Stimulated activated CD4-positive, alpha-beta T cell treated with anti-CD3 and anti-CD28 coated beads, Interleukin-2, amount 100 ng/mL, for 4 hours (primary cell): Measurements from ENCODE around the gene ITGA1.
"Not testable (repeated sequence)": the region's sequence is repeated elsewhere in the genome, so short reads cannot be mapped to it uniquely, and the experiment has no call there.

ENCODE experiments used
- DNase-seq: peaks from one replicate; pipeline ENCODE4 v3.0.0-alpha.2; 2020; ENCODE audit warnings: low read depth

The ITGA1 gene

GRCh38 chr5:52801329-52801728, 13.6 kb downstream of the ITGA1 start:
- no peak for DNase-seq

GRCh38 chr5:52802272-52802973, 14.7 kb downstream of the ITGA1 start:
- no peak for DNase-seq

GRCh38 chr5:52802974-52803336, 15.2 kb downstream of the ITGA1 start:
- no peak for DNase-seq

GRCh38 chr5:52804387-52804791, 16.7 kb downstream of the ITGA1 start:
- DNase-seq: no peak

GRCh38 chr5:52804981-52805380, 17.3 kb downstream of the ITGA1 start:
- no peak for DNase-seq

GRCh38 chr5:52805615-52806014, 17.9 kb downstream of the ITGA1 start:
- DNase-seq: no peak

- no peak for DNase-seq
These were observed 19.3 kb downstream of the ITGA1 start for GRCh38 chr5:52807037-52807436.

GRCh38 chr5:52807723-52808122, 20.0 kb downstream of the ITGA1 start:
- no peak for DNase-seq

GRCh38 chr5:52808316-52808901, 20.7 kb downstream of the ITGA1 start:
- no peak for DNase-seq

GRCh38 chr5:52809884-52810283, 22.2 kb downstream of the ITGA1 start:
- no peak for DNase-seq

- no peak for DNase-seq
These were observed 22.7 kb downstream of the ITGA1 start for GRCh38 chr5:52810426-52810825.

- no peak for DNase-seq
These were observed 23.5 kb downstream of the ITGA1 start for GRCh38 chr5:52811067-52811749.

GRCh38 chr5:52814352-52815148, 26.8 kb downstream of the ITGA1 start:
- no peak for DNase-seq

- DNase-seq: no peak
These were observed 30.1 kb downstream of the ITGA1 start for GRCh38 chr5:52817818-52818217.

GRCh38 chr5:52818360-52818759, 30.6 kb downstream of the ITGA1 start:
- no peak for DNase-seq

GRCh38 chr5:52818807-52819206, 31.1 kb downstream of the ITGA1 start:
- DNase-seq: not testable (repeated sequence)

GRCh38 chr5:52821901-52822300, 34.2 kb downstream of the ITGA1 start:
- DNase-seq: no peak

- DNase-seq: no peak
These were observed 34.7 kb downstream of the ITGA1 start for GRCh38 chr5:52822437-52822836.

- DNase-seq: no peak
These were observed 37.1 kb downstream of the ITGA1 start for GRCh38 chr5:52824827-52825226.

- no peak for DNase-seq
These were observed 38.1 kb downstream of the ITGA1 start for GRCh38 chr5:52825826-52826225.

GRCh38 chr5:52827815-52828214, 40.1 kb downstream of the ITGA1 start:
- DNase-seq: no peak

- DNase-seq: no peak
These were observed 41.9 kb downstream of the ITGA1 start for GRCh38 chr5:52829664-52830063.

- DNase-seq: no peak
These were observed 42.9 kb downstream of the ITGA1 start for GRCh38 chr5:52830650-52831049.
